GM18909 (cell line): ENCODE data around the gene ZDHHC14.
"Not testable (repeated sequence)": the region's sequence is repeated elsewhere in the genome, so short reads cannot be mapped to it uniquely, and the experiment has no call there.

Source experiments
- ATAC-seq: cut with Tn5 transposase; IDR thresholded peaks from one replicate; pipeline ENCODE4 v1.9.1; 2021; ENCODE audit warnings: mild to moderate bottlenecking; ENCODE audit not compliant: unreplicated experiment, poor library complexity

ZDHHC14 gene

GRCh38 chr6:157558487-157559200 lies 177.7 kb downstream of the ZDHHC14 start:
- ATAC-seq, result no peak

- ATAC-seq, result no peak
Measured at GRCh38 chr6:157559201-157559756, 178.3 kb downstream of the ZDHHC14 start.

GRCh38 chr6:157560063-157560462 lies 179.1 kb downstream of the ZDHHC14 start:
- not testable (repeated sequence) for ATAC-seq

GRCh38 chr6:157560691-157561413 lies 179.9 kb downstream of the ZDHHC14 start:
- peak; percentile 1 for ATAC-seq

- peak; percentile 29 for ATAC-seq
Measured at GRCh38 chr6:157561414-157561790, 180.4 kb downstream of the ZDHHC14 start.

- peak; percentile 50 for ATAC-seq
Measured at GRCh38 chr6:157561929-157562810, 181.2 kb downstream of the ZDHHC14 start.

GRCh38 chr6:157562997-157563396 lies 182.0 kb downstream of the ZDHHC14 start:
- ATAC-seq, result no peak

- peak; percentile 59 for ATAC-seq
Measured at GRCh38 chr6:157563611-157564284, 182.8 kb downstream of the ZDHHC14 start.

- no peak for ATAC-seq
Measured at GRCh38 chr6:157568702-157569101, 187.7 kb downstream of the ZDHHC14 start.

- ATAC-seq, result no peak
Measured at GRCh38 chr6:157569543-157569942, 188.6 kb downstream of the ZDHHC14 start.

- no peak for ATAC-seq
Measured at GRCh38 chr6:157570104-157570503, 189.1 kb downstream of the ZDHHC14 start.

GRCh38 chr6:157570752-157571151 lies 189.8 kb downstream of the ZDHHC14 start:
- ATAC-seq, result peak; percentile 29

- ATAC-seq, result peak; percentile 66
Measured at GRCh38 chr6:157571269-157571668, 190.3 kb downstream of the ZDHHC14 start.

- no peak for ATAC-seq
Measured at GRCh38 chr6:157571950-157572349, 191.0 kb downstream of the ZDHHC14 start.

- ATAC-seq, result no peak
Measured at GRCh38 chr6:157574851-157575424, 193.9 kb downstream of the ZDHHC14 start.

GRCh38 chr6:157575436-157576145 lies 194.6 kb downstream of the ZDHHC14 start:
- ATAC-seq, result no peak

- not testable (repeated sequence) for ATAC-seq
Measured at GRCh38 chr6:157576991-157577390, 196.0 kb downstream of the ZDHHC14 start.

GRCh38 chr6:157578527-157578926 lies 197.5 kb downstream of the ZDHHC14 start:
- ATAC-seq, result not testable (repeated sequence)

GRCh38 chr6:157579467-157580031 lies 198.6 kb downstream of the ZDHHC14 start:
- no peak for ATAC-seq
